ENCODE measurements around the gene C2orf15.
"Not testable (repeated sequence)": the region's sequence is repeated elsewhere in the genome, so short reads cannot be mapped to it uniquely, and the experiment has no call there.

Gene C2orf15, protein sequence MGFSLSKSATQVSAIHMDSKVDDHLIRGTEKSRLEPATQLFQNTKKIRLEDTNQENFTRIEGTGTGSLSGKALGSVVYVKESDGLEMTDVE

DNA sequence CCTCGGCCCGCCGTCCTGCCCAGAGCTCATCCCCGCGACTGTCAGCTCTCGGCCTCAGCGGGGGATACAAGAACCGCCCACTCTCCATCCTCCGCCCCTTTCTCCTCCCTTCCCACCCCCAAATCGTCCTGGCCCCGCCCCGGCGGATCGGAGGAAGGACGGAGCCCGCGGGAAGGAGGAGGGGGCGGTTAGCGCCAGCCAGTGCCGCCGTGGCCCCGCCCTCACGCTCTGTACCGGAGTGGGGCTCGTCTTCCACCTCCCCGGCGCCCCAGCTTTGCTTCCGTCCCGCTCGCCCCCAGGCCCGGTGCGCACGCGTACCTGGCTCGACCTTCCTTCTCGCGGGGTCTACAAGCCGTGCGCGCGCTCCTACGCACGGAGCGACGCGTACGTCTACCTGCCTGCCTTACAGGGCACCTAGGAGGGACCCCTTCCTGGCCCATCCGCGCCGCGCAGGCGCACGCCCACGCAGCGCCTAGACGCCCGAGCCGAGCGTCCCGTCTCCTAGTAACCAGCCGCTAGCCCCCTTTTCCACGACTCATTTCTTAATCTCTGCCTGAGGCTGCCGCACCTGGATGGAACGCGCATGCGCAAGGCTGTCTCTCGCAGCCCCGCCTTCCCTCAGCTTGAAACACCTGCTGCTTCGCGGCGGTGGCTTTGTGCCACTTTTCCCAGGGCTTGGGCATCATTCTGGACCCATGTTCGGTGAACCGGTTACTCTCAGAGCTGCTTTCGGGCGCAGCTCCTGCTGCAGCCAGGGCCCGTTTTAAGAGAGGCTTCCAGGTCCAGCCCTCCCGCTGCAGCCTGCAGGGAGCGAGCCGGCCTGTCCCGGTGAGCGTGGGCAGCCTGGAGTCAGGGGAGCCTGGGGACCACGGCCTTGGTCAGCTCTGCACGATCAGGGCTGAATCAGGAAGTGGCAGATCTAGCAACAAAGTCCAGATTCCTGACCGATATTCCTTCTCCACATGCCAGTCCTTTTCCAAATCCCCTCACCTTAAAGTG is at the start of gene C2orf15:
Gene C2orf15, plus strand, starts transcription at position 598 of the 999 bp plus-strand sequence. CDS start 8,852 bp downstream, outside the sequence.
- DNase-seq (ENCODE audit: low read depth): peak; percentile 85

DNA sequence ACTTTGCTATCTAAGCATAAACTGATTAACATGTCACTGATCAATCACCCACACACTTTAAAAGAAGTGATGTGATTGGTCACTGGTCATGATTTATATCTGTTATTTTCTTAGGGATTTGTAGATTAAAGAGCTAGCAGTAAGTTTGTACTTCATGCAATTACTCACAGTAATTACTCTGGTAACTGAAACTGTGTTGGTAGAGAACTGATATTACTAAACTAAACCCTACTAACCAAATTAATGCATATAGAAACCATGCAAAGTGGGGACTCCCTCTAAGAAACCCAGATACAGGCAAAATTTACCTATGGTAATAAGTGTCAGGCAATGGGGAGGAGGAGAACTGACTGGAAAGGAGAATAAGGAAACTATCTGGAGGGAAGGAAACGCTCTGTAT is 44.8 kb upstream of the C2orf15 start:
- DNase-seq (ENCODE audit: low read depth): no peak

DNA sequence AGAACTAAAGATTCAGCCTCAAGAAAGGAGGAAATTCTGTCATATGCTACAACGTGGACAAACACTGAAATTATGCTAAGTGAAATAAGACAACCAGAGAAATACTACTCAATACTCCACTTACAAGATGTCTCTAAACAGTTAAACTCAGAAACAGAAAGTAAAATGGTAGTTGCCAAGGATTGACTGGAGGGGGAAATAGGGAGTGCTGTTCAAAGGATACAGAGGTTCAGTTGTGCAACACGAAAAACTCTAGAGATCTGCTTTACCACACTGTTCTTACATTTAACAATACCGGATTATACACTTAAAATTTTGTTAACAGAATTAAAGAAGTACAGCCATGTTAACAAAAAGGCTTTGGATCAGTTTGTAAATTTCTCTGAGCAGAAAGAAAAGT is 39.8 kb upstream of the C2orf15 start:
- DNase-seq (ENCODE audit: low read depth): peak; percentile 4

DNA sequence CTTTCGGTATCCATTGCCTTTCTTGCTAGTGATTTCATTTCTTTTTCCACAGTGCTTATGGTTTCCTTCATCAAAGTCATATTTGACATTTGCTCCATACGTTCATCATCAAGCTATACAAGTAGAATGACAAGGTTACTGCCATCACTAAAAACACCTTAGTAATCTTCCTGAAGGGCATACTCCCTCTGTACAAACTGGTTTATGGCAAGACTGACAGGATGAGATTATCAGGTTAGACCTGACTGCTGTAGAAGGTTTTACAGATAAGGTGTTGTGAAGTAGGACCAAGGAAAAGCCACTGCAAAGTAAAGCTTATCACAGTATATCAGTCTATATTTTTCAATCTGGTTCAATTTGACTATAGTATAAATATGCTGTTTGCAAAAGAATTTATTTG is 37.5 kb upstream of the C2orf15 start:
- no peak for DNase-seq (ENCODE audit: low read depth)

DNA sequence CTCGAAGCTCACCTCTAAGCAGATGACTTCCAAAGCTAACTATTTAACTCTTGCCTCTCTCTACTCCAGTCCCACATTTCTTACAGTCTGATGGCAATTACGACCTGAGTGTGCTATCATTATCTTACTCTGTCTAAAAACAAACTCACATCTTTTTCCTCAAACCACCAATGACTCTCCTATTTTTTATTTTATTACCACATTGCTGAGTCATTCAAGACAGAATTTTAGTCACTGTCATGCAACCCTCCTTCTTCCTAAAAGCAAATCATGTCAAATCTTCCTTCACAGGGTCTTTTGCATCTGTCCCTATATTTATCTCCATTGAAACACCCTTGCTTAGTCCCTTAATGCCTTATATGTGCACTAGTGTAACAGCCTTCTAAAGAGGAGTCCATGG is 34.6 kb upstream of the C2orf15 start:
- DNase-seq (ENCODE audit: low read depth): peak; percentile 9

DNA sequence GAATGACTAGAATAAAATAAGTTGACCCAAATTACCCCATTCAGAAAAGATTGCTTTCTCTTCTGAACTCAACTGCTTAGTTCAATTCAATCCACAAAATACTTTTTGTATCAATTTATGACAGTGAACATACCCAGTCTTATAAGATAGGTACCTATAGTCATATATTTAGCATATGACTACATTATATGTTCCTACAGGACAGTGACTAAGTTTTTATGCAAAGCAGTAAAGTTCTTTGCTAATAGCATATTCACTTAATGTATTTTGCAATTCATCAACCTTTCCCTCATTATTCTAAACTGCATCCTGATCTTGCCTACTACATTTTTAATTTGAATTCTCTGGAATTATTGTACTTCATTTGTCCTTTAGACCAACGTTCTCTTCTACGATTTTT is 30.3 kb upstream of the C2orf15 start:
- DNase-seq (ENCODE audit: low read depth): no peak

DNA sequence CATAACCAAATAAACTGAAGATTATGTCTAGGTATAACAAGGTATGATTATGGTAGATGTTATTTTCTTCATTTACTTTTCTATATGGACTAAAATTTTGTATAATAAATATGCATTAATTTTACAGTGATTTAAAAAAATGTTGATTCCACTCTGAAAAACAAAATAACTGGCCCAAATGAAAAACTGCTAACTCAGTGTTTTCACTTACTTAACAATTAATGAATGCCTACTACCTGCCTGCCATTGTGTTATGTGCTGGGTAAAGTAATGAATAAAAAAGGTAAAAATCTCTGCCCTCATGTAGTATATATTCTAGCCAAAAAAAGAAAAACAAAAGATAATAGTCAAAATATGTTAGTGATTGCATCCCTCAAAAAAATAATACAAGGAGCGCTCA is 29.6 kb upstream of the C2orf15 start:
- DNase-seq (ENCODE audit: low read depth): no peak

DNA sequence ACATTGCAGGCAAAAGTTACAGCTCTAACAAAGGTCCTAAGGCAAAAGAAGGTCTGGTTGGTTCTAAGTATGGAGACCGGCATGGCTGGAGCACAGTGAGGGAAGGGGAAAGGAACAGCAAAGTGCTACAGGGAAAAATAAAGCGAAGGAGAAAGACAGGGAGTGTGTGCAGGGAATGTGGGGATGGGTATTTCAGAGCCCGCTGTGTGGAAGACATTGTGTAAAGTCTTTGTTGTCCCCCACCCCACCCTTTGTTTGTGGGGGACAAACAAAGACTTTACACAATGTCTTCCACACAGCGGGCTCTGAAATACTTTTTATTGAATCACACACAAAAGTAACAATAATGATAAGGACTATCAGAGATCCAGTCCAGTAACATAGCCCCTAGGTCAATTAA is 28.9 kb upstream of the C2orf15 start:
- no peak for DNase-seq (ENCODE audit: low read depth)

DNA sequence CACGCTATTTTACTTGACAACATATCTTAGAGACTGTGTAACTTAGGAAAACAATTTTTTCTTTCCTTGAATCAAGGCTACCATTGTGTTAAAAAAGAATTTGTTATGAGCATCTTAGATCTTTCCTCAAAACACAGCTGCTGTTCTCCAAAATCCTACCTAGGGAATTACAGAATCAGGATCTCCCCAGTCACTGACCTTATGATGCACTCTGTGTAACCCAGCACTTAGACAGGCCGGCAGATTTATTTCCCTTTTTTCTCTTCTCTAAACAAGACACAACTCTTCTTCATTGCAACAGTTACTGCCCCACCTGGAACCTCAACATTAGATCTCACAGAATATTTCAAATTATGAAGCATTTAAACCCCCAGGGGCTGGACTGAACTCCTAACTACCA is 13.5 kb upstream of the C2orf15 start:
- DNase-seq (ENCODE audit: low read depth): no peak

DNA sequence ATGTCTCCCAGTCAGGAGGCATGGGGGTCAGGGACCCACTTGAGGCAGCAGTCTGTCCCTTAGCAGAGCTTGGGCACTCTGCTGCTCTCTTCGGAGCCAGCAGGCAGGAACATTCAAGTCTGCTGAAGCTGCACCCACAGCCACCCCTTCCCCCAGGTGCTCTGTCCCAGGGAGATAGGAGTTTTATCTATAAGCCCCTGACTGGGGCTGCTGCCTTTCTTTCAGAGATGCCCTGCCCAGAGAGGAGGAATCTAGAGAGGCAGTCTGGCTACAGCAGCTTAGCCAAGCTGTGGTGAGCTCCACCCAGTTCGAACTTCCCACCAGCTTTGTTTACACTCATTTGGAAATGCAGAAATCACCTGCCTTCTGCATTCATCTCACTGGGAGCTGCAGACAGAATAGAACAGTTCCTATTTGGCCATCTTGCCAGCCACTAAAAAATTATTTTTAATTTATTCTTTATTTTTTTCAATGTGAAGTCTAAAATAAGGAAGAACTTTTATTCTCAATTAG is 6.4 kb upstream of the C2orf15 start:
- not testable (repeated sequence) for DNase-seq (ENCODE audit: low read depth)

DNA sequence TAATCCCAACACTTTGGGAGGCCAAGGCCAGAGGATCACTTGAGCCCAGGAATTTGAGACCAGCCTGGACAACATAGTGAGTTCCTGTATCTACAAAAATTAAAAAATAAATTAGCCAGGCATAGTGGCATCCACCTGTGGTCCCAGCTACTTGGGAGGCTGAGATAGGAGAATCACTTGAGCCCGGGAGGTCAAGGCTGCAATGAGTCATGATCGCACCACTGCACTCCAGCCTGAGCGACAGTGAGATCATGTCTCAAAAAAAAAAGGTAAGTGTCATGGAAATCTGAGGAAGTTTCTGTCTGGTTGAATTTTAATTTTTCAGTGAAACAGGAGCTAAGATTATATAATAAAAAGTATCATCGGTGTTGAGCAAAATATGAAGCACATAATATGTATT is 2.5 kb upstream of the C2orf15 start:
- no peak for DNase-seq (ENCODE audit: low read depth)

DNA sequence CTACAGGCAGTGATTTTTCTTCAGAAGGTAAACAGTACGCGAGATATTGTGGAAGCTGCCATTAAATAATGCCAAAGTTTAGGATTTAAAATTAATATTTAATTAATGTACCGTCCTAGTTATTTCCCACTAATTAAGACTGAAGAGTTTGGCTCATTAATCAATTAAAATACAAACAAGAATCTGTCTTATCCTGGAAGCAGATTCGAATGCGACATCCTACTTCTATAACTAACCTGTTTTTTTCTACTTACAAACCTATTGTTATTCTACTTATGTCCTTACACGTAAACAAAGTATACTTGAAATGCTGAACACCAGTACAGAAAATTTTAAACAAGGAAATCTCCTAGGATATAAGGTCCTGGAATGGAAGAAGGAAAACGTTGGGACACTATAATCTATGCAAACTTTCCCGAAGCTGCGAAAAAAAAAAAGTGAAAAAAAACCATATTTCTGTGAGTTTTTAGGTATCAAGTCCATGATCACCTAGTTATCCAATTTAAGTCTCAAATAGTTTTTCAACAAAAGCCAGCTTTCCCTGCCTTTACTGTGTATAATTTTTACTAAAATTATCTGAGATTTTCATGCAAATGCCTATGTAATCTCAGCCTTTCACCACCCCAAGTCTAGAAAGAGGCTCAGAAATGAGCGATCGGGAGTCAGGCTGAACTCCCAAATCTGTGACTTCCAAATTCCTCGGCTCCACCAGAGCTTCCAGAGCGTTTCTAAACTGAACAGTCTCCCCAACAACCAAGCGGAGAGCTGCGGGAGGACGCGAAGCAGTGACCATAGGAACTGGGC is 1.2 kb upstream of the C2orf15 start:
- no peak for DNase-seq (ENCODE audit: low read depth)

DNA sequence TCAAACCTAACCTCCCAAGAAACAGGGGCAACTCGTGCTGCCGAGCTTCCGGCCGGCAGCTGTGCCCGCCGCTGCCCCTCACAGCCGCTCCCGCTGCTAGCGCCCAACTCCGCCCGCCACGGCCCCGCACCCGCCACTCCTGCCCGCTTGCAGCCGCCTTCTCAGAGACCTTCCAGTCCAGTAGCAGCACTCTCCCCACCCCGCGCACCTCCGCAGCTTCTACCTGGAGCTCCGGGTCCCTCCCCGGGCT is 722 bp upstream of the C2orf15 start:
- DNase-seq (ENCODE audit: low read depth): peak; percentile 43

DNA sequence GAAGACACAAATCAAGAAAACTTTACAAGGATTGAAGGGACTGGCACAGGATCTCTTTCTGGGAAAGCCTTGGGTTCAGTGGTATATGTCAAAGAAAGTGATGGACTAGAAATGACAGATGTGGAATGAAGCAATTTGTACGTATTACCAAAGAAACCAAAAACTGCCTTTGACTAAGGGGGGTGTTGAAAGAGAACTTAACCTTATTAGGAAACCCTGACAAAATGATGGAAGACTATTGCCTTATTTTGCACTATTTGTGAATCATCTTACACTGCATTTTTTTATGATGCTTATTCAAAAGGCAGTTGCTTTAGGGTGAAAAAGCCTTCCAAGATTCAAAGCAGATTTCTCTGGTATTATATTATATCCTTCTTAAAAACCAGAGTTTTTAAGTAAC is 9.2 kb downstream of the C2orf15 start:
- peak; percentile 7 for DNase-seq (ENCODE audit: low read depth)

DNA sequence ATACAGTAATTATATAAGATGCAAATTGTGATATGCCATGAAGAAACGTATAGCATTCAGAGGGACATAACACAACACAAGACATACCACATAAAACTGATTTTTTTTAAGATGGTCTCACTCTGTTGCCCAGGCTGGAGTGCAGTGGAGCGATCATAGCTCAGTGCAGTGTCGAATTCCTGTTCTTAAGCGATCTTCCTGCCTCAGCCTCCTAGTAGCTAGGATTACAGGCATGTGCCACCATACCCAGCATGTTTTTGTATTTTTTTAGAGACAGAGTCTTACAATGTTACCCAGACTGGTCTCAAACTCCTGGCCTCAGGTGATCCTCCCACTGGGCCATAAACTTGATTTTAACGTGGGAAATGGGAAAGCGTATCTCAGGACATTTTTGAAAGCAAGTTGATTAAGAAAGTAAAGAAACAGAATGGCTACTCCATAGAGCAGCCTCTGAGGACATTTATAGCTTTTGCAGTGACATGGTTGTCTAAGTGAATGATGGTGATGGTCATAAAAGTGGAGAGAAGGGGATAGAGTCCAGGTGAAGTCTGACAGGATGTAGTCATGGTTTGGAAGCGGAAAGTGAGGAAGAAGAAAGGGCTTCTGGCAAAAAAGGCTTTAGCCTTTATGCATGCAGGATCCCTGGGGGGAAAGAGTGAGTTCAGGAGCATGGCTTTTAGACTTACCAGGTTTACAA is 10.8 kb downstream of the C2orf15 start:
- no peak for DNase-seq (ENCODE audit: low read depth)

DNA sequence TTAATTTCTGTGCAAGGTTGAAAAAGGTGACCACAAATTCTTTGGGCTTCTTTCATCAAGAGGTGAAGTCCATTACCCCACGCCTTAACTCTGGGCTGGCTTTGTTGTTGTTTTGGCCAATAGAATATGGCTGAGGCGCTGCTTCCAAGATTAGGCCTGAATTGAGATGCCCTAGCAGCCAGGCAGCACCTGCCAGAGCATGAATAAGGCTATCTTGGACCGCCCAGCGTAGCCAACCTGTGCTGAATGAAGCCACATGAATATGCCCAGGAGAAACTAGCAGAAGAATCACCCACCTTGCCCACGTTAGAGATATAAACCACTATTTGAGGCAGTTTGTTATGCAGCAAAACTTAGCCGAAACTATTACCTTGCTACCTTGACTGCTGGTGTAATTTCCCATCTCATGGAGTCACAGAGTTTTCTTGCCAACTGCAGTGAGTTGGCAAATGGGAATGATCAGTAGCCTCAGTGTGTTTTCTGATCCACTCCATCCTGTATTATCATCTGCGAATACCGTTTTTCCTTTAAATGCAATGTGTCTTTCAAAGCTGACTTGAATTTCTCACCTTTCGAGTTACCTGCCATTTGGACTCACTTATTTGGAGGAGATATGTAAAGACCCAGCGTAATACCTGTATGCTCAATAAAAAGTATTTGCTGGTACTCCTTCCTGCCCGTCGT is 12.6 kb downstream of the C2orf15 start:
- DNase-seq (ENCODE audit: low read depth): no peak

DNA sequence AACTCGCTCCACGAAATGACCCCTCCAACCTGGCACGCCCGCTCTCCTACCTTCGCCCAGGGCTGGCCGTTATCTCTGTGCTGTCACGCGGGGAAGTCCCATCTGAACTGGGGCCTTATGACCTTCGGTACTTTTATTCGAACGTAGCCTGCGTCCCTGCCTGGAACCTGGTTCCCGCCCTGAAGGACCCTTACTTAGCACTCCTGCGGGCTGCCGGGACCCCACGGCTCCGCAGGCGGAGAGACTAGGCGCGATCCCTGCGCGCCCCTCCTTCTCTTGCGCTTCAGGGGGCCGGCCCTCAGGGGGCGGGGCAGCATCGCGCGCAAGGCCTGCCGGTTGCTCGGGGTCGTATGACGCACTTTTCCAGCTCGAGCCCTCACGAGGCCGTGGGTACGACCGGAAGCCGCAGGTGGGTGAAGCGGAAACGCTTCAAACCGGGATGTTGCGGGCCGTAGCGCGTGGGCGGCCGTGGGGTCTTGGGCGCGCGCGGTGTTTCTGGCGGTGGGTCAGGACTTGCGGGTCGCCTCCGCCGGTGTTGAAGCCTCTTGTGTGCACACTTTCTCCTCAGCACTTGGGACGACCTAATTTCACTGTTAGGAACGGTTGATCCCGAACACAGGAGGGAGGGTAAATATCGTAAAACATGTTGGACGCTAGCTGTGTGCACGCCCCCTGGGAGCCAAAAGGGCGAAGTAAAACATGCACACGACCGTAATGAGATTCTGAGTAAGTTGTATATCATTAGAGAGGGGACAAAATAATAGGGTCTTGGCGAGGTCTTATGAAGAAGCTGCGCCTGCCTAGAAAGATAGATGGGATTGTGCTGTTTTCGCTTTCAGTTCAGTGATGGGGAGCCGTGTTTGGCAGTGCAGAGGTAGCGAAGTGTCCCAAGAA is 13.4 kb downstream of the C2orf15 start, which contains the start of the genes LIPT1 and TSGA10:
Gene LIPT1, plus strand, starts transcription at position 325 of the 894 bp plus-strand sequence. CDS start 6,991 bp downstream, outside the sequence.
Gene TSGA10, minus strand, starts transcription at position 300 of the 894 bp plus-strand sequence. CDS start 45,503 bp downstream, outside the sequence.
- DNase-seq (ENCODE audit: low read depth): peak; percentile 88

DNA sequence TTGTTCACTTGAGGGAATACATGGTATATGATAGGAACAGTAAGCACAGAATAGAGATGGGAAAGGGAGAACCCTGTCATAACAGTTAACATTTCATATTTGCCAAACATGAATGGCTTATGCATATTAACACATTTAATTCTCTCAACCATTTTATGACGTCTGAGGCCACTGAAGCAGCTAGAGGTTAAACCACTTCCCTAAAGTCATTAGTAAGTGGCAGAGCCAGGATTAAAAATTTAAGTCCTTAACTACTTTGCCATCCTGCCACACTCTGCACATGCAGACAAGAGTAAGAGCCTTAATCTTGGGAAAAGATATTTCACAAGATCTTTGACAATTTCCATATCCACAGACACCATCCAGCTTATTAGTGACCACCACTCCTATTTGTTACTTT is 15.4 kb downstream of the C2orf15 start:
- no peak for DNase-seq (ENCODE audit: low read depth)

DNA sequence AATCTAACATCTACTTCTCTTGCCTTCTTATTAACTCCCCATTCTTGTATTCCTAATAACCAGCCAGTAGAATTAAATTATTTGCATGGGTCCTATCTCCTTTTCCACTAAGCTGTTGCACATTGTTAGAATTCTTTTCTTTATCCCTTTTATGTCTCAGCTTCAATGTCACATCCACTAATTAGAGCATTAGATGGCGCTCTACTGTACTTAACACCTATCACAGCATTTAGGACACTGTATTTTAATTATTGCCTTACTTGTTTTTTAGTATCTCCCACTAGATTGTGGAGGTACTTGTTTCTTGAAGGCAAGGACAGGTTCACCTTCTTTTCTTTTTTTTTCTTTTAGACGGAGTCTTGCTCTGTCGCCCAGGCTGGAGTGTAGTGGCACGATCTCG is 17.1 kb downstream of the C2orf15 start:
- no peak for DNase-seq (ENCODE audit: low read depth)

DNA sequence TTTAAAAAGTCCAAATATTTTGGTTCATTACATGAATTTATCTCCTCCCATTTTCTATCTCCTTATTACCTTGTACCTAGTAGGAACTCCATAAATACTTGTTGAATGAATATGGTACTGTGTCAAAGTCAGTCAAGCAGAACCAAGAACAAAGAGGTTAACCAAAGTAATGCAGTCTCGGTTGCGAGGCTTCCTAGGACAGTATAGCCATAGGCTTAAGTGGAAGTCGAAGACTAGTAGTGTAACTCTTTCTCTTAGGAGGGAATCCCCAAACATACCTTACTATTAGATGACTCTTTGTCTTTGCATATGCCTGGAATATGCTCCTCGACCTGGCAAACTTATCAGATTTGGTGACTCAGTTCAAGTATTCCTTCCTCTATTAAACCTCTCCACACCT is 18.1 kb downstream of the C2orf15 start:
- DNase-seq (ENCODE audit: low read depth): no peak

All from EH (cell line).